ENCODE results near the gene PGRMC2.
"Not testable (repeated sequence)": the region's sequence is repeated elsewhere in the genome, so short reads cannot be mapped to it uniquely, and the experiment has no call there.

The PGRMC2 gene

DNA sequence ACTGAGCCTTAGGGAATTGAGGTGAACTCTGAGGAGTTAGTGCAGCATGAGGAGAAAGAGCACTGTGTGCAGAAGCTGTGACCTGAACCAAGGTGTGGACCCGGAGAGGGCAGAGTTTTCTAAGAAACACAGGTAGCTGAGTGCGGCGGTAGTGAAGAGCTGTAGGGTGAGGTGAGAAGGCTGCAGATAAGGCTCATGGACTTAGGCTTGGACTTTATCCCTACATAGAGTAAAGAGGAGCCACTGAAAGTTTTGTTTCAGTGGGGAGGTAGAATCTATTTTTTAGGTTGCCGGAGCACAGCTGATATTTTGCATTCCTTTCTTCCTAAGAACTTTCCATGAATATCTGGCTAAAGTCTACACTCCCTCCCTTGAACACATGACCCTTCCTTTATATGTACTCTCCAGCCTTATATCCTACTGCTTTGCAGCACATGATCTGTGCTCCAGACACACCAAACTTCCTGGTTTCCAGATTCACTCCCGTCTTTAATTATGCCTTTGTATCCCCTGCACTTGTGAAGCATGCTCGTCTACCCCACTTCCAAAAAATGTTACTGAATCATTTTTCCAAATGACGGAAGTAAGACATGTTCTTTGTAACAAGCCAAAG, 10.6 kb upstream of the PGRMC2 start:
- no peak for DNase-seq

- no peak for DNase-seq
Observed at GRCh38 chr4:128295255-128295654, 7.6 kb upstream of the PGRMC2 start.

- no peak for DNase-seq
Observed at GRCh38 chr4:128294464-128294863, 6.9 kb upstream of the PGRMC2 start.

- no peak for DNase-seq
Observed at GRCh38 chr4:128292349-128292748, 4.7 kb upstream of the PGRMC2 start.

GRCh38 chr4:128291096-128291495, 3.5 kb upstream of the PGRMC2 start:
- no peak for DNase-seq

- no peak for DNase-seq
Observed at GRCh38 chr4:128290526-128290925, 2.9 kb upstream of the PGRMC2 start.

DNA sequence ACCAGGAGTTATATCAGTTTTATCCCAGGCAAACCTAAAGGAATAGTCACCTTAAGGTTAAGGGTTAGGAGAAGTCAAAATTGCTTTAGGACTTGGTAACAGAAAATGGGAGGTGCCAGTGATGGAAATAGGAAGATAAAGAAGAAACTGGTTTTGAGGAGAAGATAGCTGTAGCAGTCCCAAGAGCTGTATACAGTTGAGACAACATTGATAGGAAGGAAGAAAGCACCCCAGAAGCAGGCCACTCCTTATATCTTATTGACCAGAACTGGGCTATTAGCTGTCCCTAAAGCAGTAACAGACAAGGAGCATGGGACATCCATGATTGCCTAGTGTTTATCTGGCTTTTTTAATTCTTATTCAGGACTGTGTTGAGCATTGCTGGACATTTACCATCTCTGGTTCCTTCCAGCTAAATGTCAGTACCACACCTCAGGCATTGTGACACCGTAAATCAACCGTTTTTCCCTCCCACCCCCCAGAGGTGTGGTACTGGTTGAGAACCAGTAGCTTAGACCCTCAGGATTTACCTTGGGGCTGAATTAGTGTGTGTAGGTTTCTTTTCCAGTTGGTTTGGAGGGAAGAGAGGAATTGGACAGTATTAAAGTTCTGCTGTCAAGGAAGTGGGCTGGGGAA, 2.0 kb upstream of the PGRMC2 start:
- no peak for DNase-seq

- DNase-seq, result peak; percentile 47 to 68
Observed at GRCh38 chr4:128288689-128289106, 1.1 kb upstream of the PGRMC2 start.

- DNase-seq, result peak; percentile 98 to 100
Observed at GRCh38 chr4:128287871-128288688, 467 bp upstream of the PGRMC2 start.

- DNase-seq, result peak; percentile 30 to 46
Observed at GRCh38 chr4:128286474-128287058, 1.0 kb downstream of the PGRMC2 start.

DNA sequence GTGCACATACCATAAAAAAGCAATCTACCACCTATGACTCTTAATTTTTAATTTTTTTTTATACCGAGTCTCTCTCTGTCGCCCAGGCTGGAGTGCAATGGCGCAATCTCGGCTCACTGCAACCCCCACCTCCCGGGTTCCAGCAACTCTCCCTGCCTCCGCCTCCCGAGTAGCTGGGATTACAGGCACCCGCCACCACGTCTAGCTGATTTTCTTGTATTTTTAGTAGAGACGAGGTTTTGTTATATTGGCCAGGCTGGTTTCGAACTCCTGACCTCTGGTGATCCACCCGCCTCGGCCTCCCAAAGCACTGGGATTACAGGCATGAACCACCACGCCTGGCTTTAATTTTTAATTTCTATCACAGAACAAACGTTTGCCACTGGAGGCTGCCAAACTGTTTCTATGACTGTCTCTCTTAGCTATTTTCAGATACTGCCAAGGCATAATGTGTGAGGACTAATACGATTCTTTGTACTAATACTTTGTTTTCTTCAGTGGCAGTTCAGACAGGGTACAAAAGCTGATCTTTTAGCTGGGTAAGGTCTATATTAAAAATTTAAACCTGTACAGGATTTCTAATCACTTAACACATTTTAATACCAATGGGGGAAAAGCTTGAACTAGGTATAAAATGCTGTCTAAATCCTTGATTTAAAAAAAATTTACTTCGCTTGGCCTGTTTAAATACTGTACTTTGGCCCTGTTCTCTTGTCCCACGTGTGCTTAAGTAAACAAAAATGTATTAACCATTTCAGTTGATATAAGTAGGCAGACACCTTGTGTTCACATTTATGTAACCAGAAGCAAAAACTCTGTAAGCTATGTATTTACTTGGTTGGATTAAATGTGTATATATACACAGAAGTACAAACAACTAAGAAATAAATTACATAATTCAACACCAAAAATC, 2.3 kb downstream of the PGRMC2 start:
- peak; percentile 15 to 40 for DNase-seq

GRCh38 chr4:128284317-128284716, 3.3 kb downstream of the PGRMC2 start:
- DNase-seq, result no peak

DNA sequence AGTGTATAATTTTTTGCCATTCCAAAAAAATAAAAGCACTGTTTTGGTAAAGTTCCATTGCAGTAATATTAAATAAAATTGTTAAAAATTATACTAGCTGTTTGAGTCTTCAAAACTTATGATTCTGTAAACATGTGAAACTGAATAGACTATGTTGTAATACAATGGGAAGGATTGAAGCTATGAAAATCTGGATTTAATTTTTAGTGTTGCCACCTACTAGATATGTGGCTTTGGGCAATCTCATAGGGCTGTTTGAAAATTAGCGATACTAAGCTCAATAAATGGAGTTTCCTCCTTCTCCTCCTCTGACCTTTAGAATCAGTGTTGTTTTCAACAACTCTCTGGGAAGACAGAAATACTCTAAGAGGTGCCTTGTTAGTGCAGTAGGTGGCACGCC, 4.5 kb downstream of the PGRMC2 start:
- no peak for DNase-seq

GRCh38 chr4:128282516-128282915, 5.1 kb downstream of the PGRMC2 start:
- no peak for DNase-seq

DNA sequence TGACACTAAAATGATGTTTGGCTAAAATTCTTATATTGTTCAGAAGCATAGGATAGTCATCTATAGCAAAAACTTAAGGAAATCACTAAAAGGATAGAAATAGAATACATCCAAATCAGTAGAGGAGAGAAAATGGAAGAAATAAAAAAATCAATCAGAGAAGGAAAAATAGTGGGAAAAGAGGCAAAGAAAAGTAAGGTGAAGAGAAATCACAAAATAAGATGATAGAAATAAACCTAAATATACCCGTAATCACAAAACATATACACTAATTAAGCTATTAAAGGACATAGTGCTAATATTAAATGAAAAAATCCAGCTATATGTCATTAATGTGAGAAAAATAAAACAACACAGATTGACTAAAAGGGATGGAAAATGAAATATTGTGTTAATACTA, 6.3 kb downstream of the PGRMC2 start:
- no peak for DNase-seq

- DNase-seq, result no peak
Observed at GRCh38 chr4:128279624-128280225, 7.9 kb downstream of the PGRMC2 start.

- DNase-seq, result no peak
Observed at GRCh38 chr4:128277856-128278255, 9.8 kb downstream of the PGRMC2 start.

DNA sequence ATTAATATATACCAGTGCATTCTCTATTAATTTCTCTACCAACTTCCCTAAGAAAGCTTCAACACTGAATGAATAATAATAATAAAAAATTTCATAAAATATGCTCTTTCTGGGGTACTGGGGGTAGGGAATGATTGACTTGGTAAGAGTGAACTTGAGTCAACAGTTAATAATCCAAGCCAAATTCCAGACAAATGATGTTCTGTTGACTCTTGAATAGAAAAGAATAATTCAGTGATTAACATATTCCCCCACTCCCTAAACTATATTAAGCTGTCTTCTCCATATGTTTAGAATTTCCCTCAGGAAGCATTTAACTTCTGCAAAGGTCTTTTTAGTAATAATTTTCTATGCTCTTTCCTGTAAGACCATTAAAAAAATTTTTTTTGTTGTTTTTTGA, 12.3 kb downstream of the PGRMC2 start:
- DNase-seq, result no peak

DNA sequence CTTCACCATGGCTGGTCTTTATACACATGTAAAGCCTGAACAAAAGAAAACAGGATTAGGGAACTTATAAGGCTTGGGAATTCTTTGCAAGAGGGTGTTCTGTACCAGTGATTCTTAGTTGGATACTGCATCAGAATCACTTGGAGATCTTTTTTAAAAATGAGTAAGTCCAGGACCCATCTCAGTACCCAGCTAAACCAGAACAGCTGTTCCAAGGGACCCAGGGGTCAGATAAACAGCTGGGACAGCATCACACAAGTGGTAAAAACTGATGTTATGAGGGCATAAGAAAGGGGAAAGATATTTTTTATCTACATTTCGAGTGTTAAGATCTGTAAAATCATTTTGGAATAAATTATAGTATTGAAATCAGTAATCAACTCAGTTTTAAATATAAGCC, 16.1 kb downstream of the PGRMC2 start:
- DNase-seq, result no peak

DNA sequence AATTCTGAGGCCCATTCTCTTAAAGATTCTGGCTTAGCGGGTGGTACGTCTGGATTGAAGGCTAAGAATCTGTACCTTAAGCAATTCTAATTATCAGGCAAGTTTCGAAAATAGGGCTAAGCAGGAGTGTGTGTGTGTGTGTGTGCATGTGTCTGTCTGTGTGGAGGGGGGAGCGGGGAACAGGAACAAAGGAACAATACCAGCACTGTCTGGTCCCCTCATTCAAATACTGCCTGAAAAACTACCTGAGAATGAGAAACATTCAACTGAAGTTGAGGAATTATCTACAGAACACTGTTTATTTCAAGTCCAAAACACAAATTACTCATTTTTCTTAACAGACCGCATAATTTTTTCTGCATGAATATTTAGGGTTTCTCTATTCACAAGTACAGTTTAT, 18.6 kb downstream of the PGRMC2 start:
- DNase-seq, result no peak

GRCh38 chr4:128267745-128268144, 19.9 kb downstream of the PGRMC2 start:
- no peak for DNase-seq

GRCh38 chr4:128267171-128267570, 20.4 kb downstream of the PGRMC2 start:
- not testable (repeated sequence) for DNase-seq

Measured in NCI-H526 (cell line).